K562 (cell line): ENCODE measurements around the gene LRRC27. TPM values are rescaled to one million over a fixed set of nuclear protein-coding genes. Genes with fewer than 3 reads are reported as not detected.

Source experiments
- ATAC-seq: fragments of 200-7000 bp; cut with Tn5 transposase; 3 replicates; pipeline ENCODE4 v1.9.1; 2020; ENCODE audit warnings: moderate library complexity
- BruUV-seq: library from RNA; stranded (reverse); fragments of 400-500 nt; replicated peaks from 2 replicates; lab custom pipeline; 2021; lab: Mats Ljungman, UMichigan
- CTCF ChIA-PET: fragments of 300-600 bp; formaldehyde crosslinking; extraction: SDS; loops from one replicate; lab custom pipeline; 2021; ENCODE audit warnings: low intra/inter-chr PET ratio; lab: Yijun Ruan, JAX
- POLR2A ChIA-PET: fragments of 300-600, 350-650 bp; sonication (Branson Sonifier 250); formaldehyde crosslinking; extraction: SDS; loops from one replicate; lab custom pipeline; 2021; ENCODE audit warnings: antibody characterized with exemption, inconsistent platforms; lab: Yijun Ruan, JAX
- DNase-seq, 4 experiments: peaks; one replicate each; pipeline versions ENCODE4 v3.0.0 to v3.0.0-alpha.2; 2011 to 2018; ENCODE audit warnings: low spot score in 3 of 4, mixed read lengths in 3 of 4; ENCODE audit errors: extremely low read depth in 1 of 4
- FAIRE-seq: peaks from 2 replicates; lab custom pipeline; 2011; peaks lifted over from hg19 to GRCh38; lab: Jason Lieb, UNC
- H2AFZ ChIP-seq: 2 replicates; pipeline ENCODE4 v1.6.0; 2011; ENCODE audit warnings: low read depth, low read length, control low read depth, inconsistent platforms
- H3K27ac ChIP-seq: fragments of 200-600 bp; 3 replicates; pipeline ENCODE4 v1.8.0; 2011; ENCODE audit warnings: low read depth, mild to moderate bottlenecking, control low read depth, inconsistent platforms, low read length, moderate library complexity, mixed read lengths; ENCODE audit errors: extremely low read depth
- H3K27me3 ChIP-seq, 2 experiments: fragments of 300-600 bp in 1 of 2; 2 replicates in 1 of 2; 3 replicates in 1 of 2; pipeline versions ENCODE4 v1.6.0 to v1.8.0; 2011; ENCODE audit warnings: inconsistent platforms in 2 of 2, low read length in 2 of 2, mild to moderate bottlenecking in 1 of 2, mixed read lengths in 1 of 2, moderate library complexity in 1 of 2; ENCODE audit not compliant: control insufficient read depth in 2 of 2, insufficient read depth in 2 of 2
- H3K36me3 ChIP-seq: fragments of 300-600 bp; 3 replicates; pipeline ENCODE4 v1.8.0; 2011; ENCODE audit warnings: mild to moderate bottlenecking, low read length, inconsistent platforms; ENCODE audit not compliant: control insufficient read depth, insufficient read depth
- H3K4me1 ChIP-seq, 2 experiments: fragments of 200-600 bp in 1 of 2; replicated peaks in 1 of 2; 2 replicates in 1 of 2; 3 replicates in 1 of 2; pipeline versions ENCODE4 v1.5.1 to v1.8.0; 2011; ENCODE audit warnings: inconsistent platforms in 2 of 2, low read length in 2 of 2, mild to moderate bottlenecking in 1 of 2, mixed read lengths in 1 of 2, moderate library complexity in 1 of 2; ENCODE audit not compliant: control insufficient read depth in 2 of 2, insufficient read depth in 2 of 2
- H3K4me2 ChIP-seq: 2 replicates; pipeline ENCODE4 v1.6.1; 2011; ENCODE audit warnings: low read length, control low read depth, inconsistent platforms, mixed read lengths; ENCODE audit not compliant: insufficient read depth
- H3K4me3 ChIP-seq: fragments of 200-600 bp; sonication (generic), shearing (Covaris generic); 2 replicates; pipeline ENCODE4 v1.5.1; 2016; ENCODE audit warnings: control low read depth, inconsistent platforms
- H3K79me2 ChIP-seq: fragments of 200-600 bp; 3 replicates; pipeline ENCODE4 v1.8.0; 2011; ENCODE audit warnings: low read length, inconsistent platforms; ENCODE audit not compliant: control insufficient read depth, insufficient read depth
- H3K9ac ChIP-seq, 2 experiments: 2 replicates each; pipeline versions ENCODE4 v1.6.0 to v1.6.1; 2011; ENCODE audit warnings: low read depth in 2 of 2, low read length in 2 of 2, control low read depth in 1 of 2, inconsistent platforms in 1 of 2, mild to moderate bottlenecking in 1 of 2, mixed read lengths in 1 of 2; ENCODE audit not compliant: insufficient read depth in 1 of 2
- H3K9me1 ChIP-seq: one replicate; pipeline ENCODE4 v1.6.0; 2011; ENCODE audit warnings: inconsistent platforms, mild to moderate bottlenecking, low read length, moderate library complexity; ENCODE audit not compliant: control insufficient read depth, insufficient read depth
- H3K9me3 ChIP-seq: replicated peaks from 2 replicates; pipeline ENCODE4 v1.5.1; 2011; ENCODE audit warnings: low read depth, low read length, inconsistent platforms; ENCODE audit not compliant: control insufficient read depth, insufficient read depth
- H4K20me1 ChIP-seq: replicated peaks from 2 replicates; pipeline ENCODE4 v1.6.1; 2011; ENCODE audit warnings: low read length, inconsistent platforms, mixed read lengths; ENCODE audit not compliant: control insufficient read depth, insufficient read depth
- BRD4 ChIP-seq: fragments of 200-600 bp; sonication (generic); IDR thresholded peaks from 2 replicates; pipeline ENCODE4 v1.6.1; 2017; ENCODE audit warnings: inconsistent platforms
- EWSR1 ChIP-seq: fragments of 450-650 bp; IDR thresholded peaks from 2 replicates; pipeline ENCODE4 v1.6.1; 2018; ENCODE audit warnings: borderline replicate concordance, mild to moderate bottlenecking, low read depth, moderate library complexity; ENCODE audit not compliant: partially characterized antibody
- GTF2E2 ChIP-seq: fragments of 200-800 bp; sonication (Bioruptor generic); IDR thresholded peaks from 2 replicates; pipeline ENCODE4 v1.6.1; 2016; ENCODE audit warnings: missing genetic modification characterization, missing compliant biosample characterization
- HINFP ChIP-seq: fragments of 450-650 bp; conservative IDR thresholded peaks from 2 replicates; pipeline ENCODE4 v1.6.1; 2016; ENCODE audit warnings: missing genetic modification characterization, low read depth, mild to moderate bottlenecking, control low read depth, missing compliant biosample characterization
- HMG20B ChIP-seq: fragments of 250-450 bp; sonication (Bioruptor Pico); IDR thresholded peaks from 2 replicates; pipeline ENCODE4 v1.5.0; 2021; ENCODE audit warnings: mild to moderate bottlenecking
- NFYB ChIP-seq: IDR thresholded peaks from 2 replicates; pipeline ENCODE4 v1.6.1; 2011; ENCODE audit warnings: mild to moderate bottlenecking, moderate library complexity; ENCODE audit not compliant: insufficient read length; ENCODE audit errors: extremely low read depth
- NRF1 ChIP-seq, 2 experiments: fragments of 450-650 bp; IDR thresholded peaks in 1 of 2; conservative IDR thresholded peaks in 1 of 2; 2 replicates each; pipeline ENCODE4 v1.6.1; 2014; ENCODE audit warnings: mild to moderate bottlenecking in 2 of 2
- SMARCA4 ChIP-seq: fragments of 450-650 bp; IDR thresholded peaks from 2 replicates; pipeline ENCODE4 v1.6.1; 2016
- SMARCA5 ChIP-seq: fragments of 450-650 bp; IDR thresholded peaks from 2 replicates; pipeline ENCODE4 v1.6.1; 2016
- TAF15 ChIP-seq: fragments of 200-400 bp; formaldehyde crosslinking; IDR thresholded peaks from 2 replicates; pipeline ENCODE4 v1.6.1; 2017; ENCODE audit warnings: mild to moderate bottlenecking, low read depth, low read length, moderate library complexity
- WHSC1 ChIP-seq: IDR thresholded peaks from one replicate; pipeline ENCODE4 v1.6.1; 2012; ENCODE audit warnings: low read length, control low read depth, inconsistent platforms
- ZFP91 ChIP-seq: sonication (generic); formaldehyde crosslinking; IDR thresholded peaks from 2 replicates; pipeline ENCODE4 v1.8.0; 2022; ENCODE audit warnings: mild to moderate bottlenecking, missing genetic modification reagents
- ZNF12 ChIP-seq: sonication (generic); formaldehyde crosslinking; IDR thresholded peaks from 2 replicates; pipeline ENCODE4 v1.4.0; 2020; ENCODE audit warnings: mild to moderate bottlenecking, missing genetic modification reagents
- ZNF23 ChIP-seq: fragments of 250-450 bp; sonication (Bioruptor Pico); IDR thresholded peaks from 2 replicates; pipeline ENCODE4 v1.4.0; 2020; ENCODE audit warnings: mild to moderate bottlenecking
- ZNF41 ChIP-seq: fragments of 250-450 bp; sonication (Bioruptor Pico); conservative IDR thresholded peaks from 2 replicates; pipeline ENCODE4 v1.4.0; 2020; ENCODE audit warnings: mild to moderate bottlenecking
- WGBS: fragments of 100-300 bp; shearing (Covaris generic); methylation state at CpG from one replicate; pipeline ENCODE4 v1.1.6; 2016; ENCODE audit warnings: low coverage, mixed read lengths; ENCODE audit not compliant: insufficient coverage; ENCODE audit errors: missing lambda C conversion rate; 5-methylcytosine and 5-hydroxymethylcytosine counted together
- in situ Hi-C: fragments of 300-500 bp; cut with MboI; formaldehyde crosslinking; loops from 4 replicates; pipeline ENCODE4 v1.15.0; 2018; ENCODE audit warnings: inconsistent platforms, mixed read lengths
- intact Hi-C: fragments of 100-400 bp; cut with micrococcal nuclease; formaldehyde crosslinking; loops from 2 replicates; pipeline ENCODE4 v1.14.2; 2022
- polyA plus RNA-seq, 8 experiments: library from polyadenylated mRNA; depleted of rRNA in 4 of 8; stranded (reverse) in 5 of 8; unstranded in 3 of 8; fragments of >200 nt; fragmentation: Nextera tagmentation in 2 of 8; fragmentation: Illumina TruSeq in 1 of 8; extraction: Ambion mirVana in 2 of 8; extraction: Trizol in 1 of 8; gene quantifications; 2 replicates each; pipeline versions ENCODE4 v1.2.1 to v1.2.3, GENCODE V29; 2011 to 2014; ENCODE audit warnings: inconsistent platforms in 1 of 8, missing spikeins in 1 of 8
- total RNA-seq, 7 experiments: library from RNA; depleted of rRNA in 6 of 7; stranded (reverse); fragments of >200 nt in 6 of 7; fragmentation: Illumina TruSeq in 2 of 7; extraction: Trizol in 2 of 7; gene quantifications; 2 replicates each; pipeline versions ENCODE4 v1.2.1 to v1.2.3, GENCODE V29; 2011 to 2021; ENCODE audit warnings: low replicate concordance in 1 of 7

The LRRC27 gene
- total and polyA plus RNA-seq, 9 of the 15 experiments (the other 6 are each of a cell fraction or from before 2014, with no cell fraction given) = 0.10 to 2.7 (median 1.4) TPM

DNA sequence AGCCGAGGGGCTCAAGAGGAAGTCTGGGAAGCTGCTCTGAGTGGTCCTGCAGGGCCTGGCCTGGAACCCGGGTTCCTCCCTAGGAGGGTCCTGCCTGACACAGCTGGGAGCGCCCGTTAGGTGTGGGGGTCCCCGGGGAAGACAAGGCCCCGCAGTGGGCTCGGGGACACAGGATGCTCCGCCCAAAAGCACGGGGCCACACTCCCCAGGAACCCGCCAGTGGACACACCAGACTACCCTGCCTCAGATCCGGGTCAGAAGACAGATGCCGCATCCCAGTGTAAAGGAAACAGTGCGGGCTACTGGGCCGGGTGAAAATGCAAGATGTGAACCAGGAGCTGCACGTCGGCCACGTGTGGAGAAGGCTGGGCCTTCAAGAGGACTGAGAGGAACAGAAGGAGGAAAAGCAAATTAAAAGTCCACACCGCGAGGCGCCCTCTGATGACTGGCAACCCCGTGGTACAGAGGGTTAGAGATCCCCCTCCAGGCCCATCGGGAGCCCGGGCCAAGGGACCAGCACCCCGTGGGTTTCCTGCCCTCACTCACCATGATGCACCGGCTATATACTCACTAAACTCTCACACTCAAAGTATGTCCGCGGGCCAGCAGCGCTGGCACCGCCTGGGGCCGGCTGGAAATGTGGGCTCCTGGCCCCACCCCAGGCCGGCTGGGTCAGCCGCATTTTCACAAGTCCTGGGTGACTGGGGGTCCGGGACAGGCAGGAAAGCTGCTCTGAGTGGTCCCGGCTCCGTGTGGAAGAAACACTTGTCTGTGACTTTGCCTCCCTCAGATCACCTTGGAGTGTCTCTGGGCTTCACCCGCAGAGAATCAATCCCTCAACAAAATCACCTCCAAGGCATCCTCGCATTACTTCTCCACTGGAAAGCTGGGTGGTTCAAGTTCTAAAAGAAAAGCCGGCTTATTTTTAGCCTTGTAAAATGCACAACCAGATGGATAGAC lies 30.3 kb upstream of the LRRC27 start (continued):
- TF ChIP-seq ZFP91 (CRISPR knock-in tag) (no peak), NFYB (no peak), ZNF23 (no peak), NRF1 (conservative IDR thresholded peaks at IDR 0.05 in 1 of 2, IDR thresholded peaks at IDR 0.05 in 1 of 2) (no peak), ZNF12 (CRISPR knock-in tag) (no peak)
- TF ChIP-seq, all 486 proteins: peak for 0

- BruUV-seq = no TSS peak
- Histone ChIP-seq H3K36me3 (no peaks in the 10 kb centered on the region), H3K4me3 (no peak overlapping the region), H3K27ac (no peak overlapping the region), H3K9me3 (no peaks in the 10 kb centered on the region), H3K79me2 (no peaks in the 10 kb centered on the region), H3K9me1 (peaks cover 2% of the 10 kb centered on the region), H3K4me2 (no peak overlapping the region), H2AFZ (no peak overlapping the region), H3K9ac (no peak overlapping the region), H3K27me3 (peaks cover 46 to 89% of the 10 kb centered on the region in 2 experiments), H3K4me1 (peaks cover 0 to 27% of the 10 kb centered on the region in 2 experiments; a peak in 2 of 5 replicates), H4K20me1 (no peaks in the 10 kb centered on the region; the same call in 1 of the 2 replicates)
- ChIA-PET CTCF (no interaction called here), POLR2A (no interaction called here)
- intact Hi-C loops (no loop called here), in situ Hi-C loops (no loop called here)
- ATAC-seq (no peak), FAIRE-seq (no peak), DNase-seq (no peak)
- no peak for TF ChIP-seq WHSC1
- TF ChIP-seq BRD4 = no peak
- no peak for TF ChIP-seq HMG20B (CRISPR knock-in tag)
- TF ChIP-seq SMARCA4 = no peak
- no peak for TF ChIP-seq SMARCA5
- no peak for TF ChIP-seq HINFP
- TF ChIP-seq GTF2E2 (tag) = no peak
- TF ChIP-seq EWSR1 = no peak
- TF ChIP-seq TAF15 = no peak
- no peak for TF ChIP-seq ZNF41
- 14% methylated on average over 22 of the region's 29 CpGs for WGBS
These were observed 29.3 kb upstream of the LRRC27 start for GRCh38 chr10:132302421-132303310.
